Measurements from ENCODE around the gene CCDC171. TPM values are rescaled to one million over a fixed set of nuclear protein-coding genes. Genes with fewer than 3 reads are reported as not detected.

The CCDC171 gene
- total RNA-seq, 1 experiment from 2014 or later: 2.4 TPM

GRCh38 chr9:15942831-15943424, 390.1 kb downstream of the CCDC171 start:
- no peak overlapping the region for H3K14ac ChIP-seq (ENCODE audit: insufficient read depth, low read length)
- no peaks in the 10 kb centered on the region for H3K79me2 ChIP-seq (ENCODE audit: insufficient read depth, low read length)
- H3K4me2 ChIP-seq (ENCODE audit: insufficient read depth, insufficient read length, low read length): no peak overlapping the region
- no peak overlapping the region for H3K27ac Mint-ChIP-seq
- no peak overlapping the region for H3K27ac ChIP-seq (ENCODE audit: insufficient read length, low read depth, low read length)
- no peak overlapping the region for H3K4ac ChIP-seq (ENCODE audit: low read depth, low read length)
- no peak overlapping the region for H2BK12ac ChIP-seq (ENCODE audit: insufficient read length, low read depth, low read length)
- H3K56ac ChIP-seq (ENCODE audit: insufficient read length, low read depth, low read length): no peak overlapping the region
- H2BK120ac ChIP-seq (ENCODE audit: low read depth, low read length, poor library complexity, severe bottlenecking): no peak overlapping the region
- H3K9ac ChIP-seq (ENCODE audit: extremely low read depth, insufficient read length, low read length): no peak overlapping the region
- DNase-seq: no peak
- no peaks in the 10 kb centered on the region for H3K9me3 Mint-ChIP-seq
- no peak overlapping the region for H4K91ac ChIP-seq (ENCODE audit: insufficient read length, low read depth, low read length)
- H3K27me3 Mint-ChIP-seq (ENCODE audit: low read depth): no peaks in the 10 kb centered on the region
- H2AK5ac ChIP-seq (ENCODE audit: insufficient read length, low read length): no peak overlapping the region
- WGBS (ENCODE audit: extremely low coverage, insufficient read length, low lambda C conversion rate): no CpG with 5 or more reads among the region's 3 CpGs
- no peaks in the 10 kb centered on the region for H3K27me3 ChIP-seq (ENCODE audit: insufficient read depth, low read length)
- no peak overlapping the region for H2BK15ac ChIP-seq (ENCODE audit: low read depth, low read length)
- H3K4me1 Mint-ChIP-seq: peaks cover 11 to 14% of the 10 kb centered on the region in 2 experiments
- no peak overlapping the region for H4K8ac ChIP-seq (replicated peaks; ENCODE audit: insufficient read length, low read depth, low read length)
- H3K4me1 ChIP-seq (ENCODE audit: insufficient read depth, low read length): no peaks in the 10 kb centered on the region
- H3K79me1 ChIP-seq (ENCODE audit: insufficient read depth, low read depth, low read length, poor library complexity, severe bottlenecking): no peaks in the 10 kb centered on the region
- no peak overlapping the region for H2AFZ ChIP-seq (ENCODE audit: low read length)
- H3K23me2 ChIP-seq (ENCODE audit: insufficient read length, low read depth, low read length, poor library complexity, severe bottlenecking): no peaks in the 10 kb centered on the region
- H2BK5ac ChIP-seq (ENCODE audit: insufficient read length, low read length): no peak overlapping the region
- H3K9me3 ChIP-seq (ENCODE audit: control insufficient read depth, low read depth, low read length): no peaks in the 10 kb centered on the region
- H3K4me3 Mint-ChIP-seq: no peak overlapping the region
- no peaks in the 10 kb centered on the region for H4K20me1 ChIP-seq (ENCODE audit: control insufficient read depth, insufficient read depth, insufficient read length)
- no peak overlapping the region for H2BK20ac ChIP-seq (ENCODE audit: low read depth, low read length, poor library complexity, severe bottlenecking)
- no peaks in the 10 kb centered on the region for H3K36me3 Mint-ChIP-seq (ENCODE audit: insufficient read depth in 1 of 3, low read depth in 3 of 3)
- no peak overlapping the region for H3T11ph ChIP-seq (ENCODE audit: low read length)
- TF ChIP-seq, protein P1, sequence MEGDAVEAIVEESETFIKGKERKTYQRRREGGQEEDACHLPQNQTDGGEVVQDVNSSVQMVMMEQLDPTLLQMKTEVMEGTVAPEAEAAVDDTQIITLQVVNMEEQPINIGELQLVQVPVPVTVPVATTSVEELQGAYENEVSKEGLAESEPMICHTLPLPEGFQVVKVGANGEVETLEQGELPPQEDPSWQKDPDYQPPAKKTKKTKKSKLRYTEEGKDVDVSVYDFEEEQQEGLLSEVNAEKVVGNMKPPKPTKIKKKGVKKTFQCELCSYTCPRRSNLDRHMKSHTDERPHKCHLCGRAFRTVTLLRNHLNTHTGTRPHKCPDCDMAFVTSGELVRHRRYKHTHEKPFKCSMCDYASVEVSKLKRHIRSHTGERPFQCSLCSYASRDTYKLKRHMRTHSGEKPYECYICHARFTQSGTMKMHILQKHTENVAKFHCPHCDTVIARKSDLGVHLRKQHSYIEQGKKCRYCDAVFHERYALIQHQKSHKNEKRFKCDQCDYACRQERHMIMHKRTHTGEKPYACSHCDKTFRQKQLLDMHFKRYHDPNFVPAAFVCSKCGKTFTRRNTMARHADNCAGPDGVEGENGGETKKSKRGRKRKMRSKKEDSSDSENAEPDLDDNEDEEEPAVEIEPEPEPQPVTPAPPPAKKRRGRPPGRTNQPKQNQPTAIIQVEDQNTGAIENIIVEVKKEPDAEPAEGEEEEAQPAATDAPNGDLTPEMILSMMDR (conservative IDR thresholded peaks at IDR 0.05): no peak
- no peak overlapping the region for H3K23ac ChIP-seq (ENCODE audit: insufficient read length, low read depth, low read length)
- H4K5ac ChIP-seq (ENCODE audit: insufficient read length, low read depth, low read length): no peak overlapping the region
- H3K18ac ChIP-seq (ENCODE audit: insufficient read length, low read depth, low read length): no peak overlapping the region

All from H9 (cell line).